Non-pigmented ciliary epithelial cell (primary cell): ENCODE data around the gene ART4.

Source experiments
- DNase-seq: peaks from one replicate; pipeline ENCODE4 v3.0.0-alpha.2; 2010; ENCODE audit warnings: low read depth

ART4 gene

GRCh38 chr12:14850929-14851663, 7.8 kb upstream of the ART4 start:
- no peak for DNase-seq

GRCh38 chr12:14849661-14850060, 6.3 kb upstream of the ART4 start:
- DNase-seq: no peak

GRCh38 chr12:14846876-14847580, 3.7 kb upstream of the ART4 start:
- DNase-seq: no peak

GRCh38 chr12:14846042-14846587, 2.8 kb upstream of the ART4 start:
- DNase-seq: no peak

GRCh38 chr12:14845350-14845750, 2.0 kb upstream of the ART4 start:
- no peak for DNase-seq

- no peak for DNase-seq
Observed at GRCh38 chr12:14844401-14844800, 1.1 kb upstream of the ART4 start.

GRCh38 chr12:14842315-14842714, 1.0 kb downstream of the ART4 start:
- DNase-seq: no peak

- no peak for DNase-seq
Observed at GRCh38 chr12:14841761-14842160, 1.6 kb downstream of the ART4 start.

GRCh38 chr12:14840616-14841015, 2.7 kb downstream of the ART4 start:
- DNase-seq: no peak

- no peak for DNase-seq
Observed at GRCh38 chr12:14839262-14839661, 4.1 kb downstream of the ART4 start.

GRCh38 chr12:14836336-14837210, 6.8 kb downstream of the ART4 start:
- peak; percentile 83 for DNase-seq

- no peak for DNase-seq
Observed at GRCh38 chr12:14834509-14834908, 8.8 kb downstream of the ART4 start.

- DNase-seq: no peak
Observed at GRCh38 chr12:14833952-14834351, 9.4 kb downstream of the ART4 start.

- no peak for DNase-seq
Observed at GRCh38 chr12:14833336-14833735, 10.0 kb downstream of the ART4 start.

- DNase-seq: no peak
Observed at GRCh38 chr12:14828892-14829291, 14.4 kb downstream of the ART4 start.

- DNase-seq: no peak
Observed at GRCh38 chr12:14827043-14827442, 16.3 kb downstream of the ART4 start.

GRCh38 chr12:14826491-14826890, 16.8 kb downstream of the ART4 start:
- no peak for DNase-seq

- DNase-seq: no peak
Observed at GRCh38 chr12:14825256-14825655, 18.1 kb downstream of the ART4 start.

GRCh38 chr12:14824012-14824634, 19.2 kb downstream of the ART4 start:
- no peak for DNase-seq

- no peak for DNase-seq
Observed at GRCh38 chr12:14814014-14814413, 29.3 kb downstream of the ART4 start, which contains the start of gene SMCO3. SMCO3 (minus strand) TSS chr12:14814182; CDS start chr12:14806680, 7,502 bp downstream.

GRCh38 chr12:14811486-14811885, 31.8 kb downstream of the ART4 start:
- no peak for DNase-seq

GRCh38 chr12:14810953-14811483, 32.3 kb downstream of the ART4 start:
- DNase-seq: no peak
